Measurements from ENCODE around the gene SORCS2.

DNA sequence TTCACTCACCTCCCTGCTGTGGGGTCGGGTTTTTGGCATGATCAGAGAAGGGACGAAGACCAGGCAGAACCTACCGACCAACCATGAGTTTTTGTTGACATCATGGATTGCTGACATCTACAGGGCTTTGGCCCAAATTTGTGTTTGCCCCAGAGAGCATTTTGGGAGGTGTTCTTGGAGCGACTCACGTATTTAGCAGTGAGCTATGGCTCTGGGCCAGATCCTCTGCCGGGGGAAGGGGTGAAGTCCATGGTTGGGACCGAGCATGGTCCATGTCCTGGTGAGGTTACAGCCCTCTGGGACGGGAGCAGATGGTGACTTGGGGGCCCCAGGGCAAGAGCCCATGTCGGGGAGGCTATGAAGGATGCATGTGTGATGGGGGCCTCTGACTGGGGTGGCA is 17.4 kb downstream of the SORCS2 start:
- TF ChIP-seq, protein P1, sequence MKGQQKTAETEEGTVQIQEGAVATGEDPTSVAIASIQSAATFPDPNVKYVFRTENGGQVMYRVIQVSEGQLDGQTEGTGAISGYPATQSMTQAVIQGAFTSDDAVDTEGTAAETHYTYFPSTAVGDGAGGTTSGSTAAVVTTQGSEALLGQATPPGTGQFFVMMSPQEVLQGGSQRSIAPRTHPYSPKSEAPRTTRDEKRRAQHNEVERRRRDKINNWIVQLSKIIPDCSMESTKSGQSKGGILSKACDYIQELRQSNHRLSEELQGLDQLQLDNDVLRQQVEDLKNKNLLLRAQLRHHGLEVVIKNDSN (IDR thresholded peaks at IDR 0.05) = no peak
- no peak for TF ChIP-seq REST (IDR thresholded peaks at IDR 0.05; ENCODE audit: low read depth)
- TF ChIP-seq TAF1 (IDR thresholded peaks at IDR 0.05; ENCODE audit: low read depth) = no peak
- TF ChIP-seq EP300 (IDR thresholded peaks at IDR 0.05; ENCODE audit: borderline replicate concordance) = no peak
- no peak for TF ChIP-seq CEBPB (IDR thresholded peaks at IDR 0.05)
- no peak for TF ChIP-seq ZBTB7A (IDR thresholded peaks at IDR 0.05; ENCODE audit: low read depth)
- TF ChIP-seq FOXM1 (IDR thresholded peaks at IDR 0.05; ENCODE audit: borderline replicate concordance, low read depth) = no peak
- TF ChIP-seq YY1 (IDR thresholded peaks at IDR 0.05; ENCODE audit: low read depth) = no peak
- no peak for TF ChIP-seq EGR1 (IDR thresholded peaks at IDR 0.05)
- TF ChIP-seq, protein P2, sequence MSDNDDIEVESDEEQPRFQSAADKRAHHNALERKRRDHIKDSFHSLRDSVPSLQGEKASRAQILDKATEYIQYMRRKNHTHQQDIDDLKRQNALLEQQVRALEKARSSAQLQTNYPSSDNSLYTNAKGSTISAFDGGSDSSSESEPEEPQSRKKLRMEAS (IDR thresholded peaks at IDR 0.05) = no peak
- no peak for TF ChIP-seq TCF12 (IDR thresholded peaks at IDR 0.05; ENCODE audit: low read depth)
- TF ChIP-seq RAD21 (IDR thresholded peaks at IDR 0.05; ENCODE audit: low read depth) = no peak

Measured in Ishikawa (cell line).